Activated B cell treated with CpG ODN at 0.5 μM for 24 hours (primary cell): ENCODE measurements around the gene NHEJ1. TPM values are rescaled to one million over a fixed set of nuclear protein-coding genes. Genes with fewer than 3 reads are reported as not detected.

Experiments
- ATAC-seq: fragments of 200-7000 bp; cut with Tn5 transposase; one replicate; pipeline ENCODE4 v1.10.0; 2021; ENCODE audit warnings: low read depth, mild to moderate bottlenecking, moderate library complexity
- CTCF ChIA-PET: fragments of 350-600 bp; sonication (Branson Sonifier 250); formaldehyde crosslinking; loops from one replicate; lab custom pipeline; 2021; ENCODE audit warnings: antibody characterized with exemption; lab: Charles Lee
- POLR2A ChIA-PET: fragments of 350-600 bp; sonication (Branson Sonifier 250); formaldehyde crosslinking; loops from one replicate; lab custom pipeline; 2021; ENCODE audit warnings: antibody characterized with exemption; lab: Charles Lee
- DNase-seq: peaks from one replicate; pipeline ENCODE4 v3.0.0; 2022
- H3K27ac Mint-ChIP-seq: one replicate; pipeline ENCODE4 v1.8.0; 2020; ENCODE audit warnings: mixed read lengths
- H3K27me3 Mint-ChIP-seq: one replicate; pipeline ENCODE4 v1.8.0; 2021; ENCODE audit warnings: mixed read lengths
- H3K36me3 Mint-ChIP-seq: one replicate; pipeline ENCODE4 v1.8.0; 2021; ENCODE audit warnings: low read depth, mixed read lengths
- H3K4me1 Mint-ChIP-seq: one replicate; pipeline ENCODE4 v1.8.0; 2021; ENCODE audit warnings: mixed read lengths
- H3K4me3 Mint-ChIP-seq: one replicate; pipeline ENCODE4 v1.8.0; 2020; ENCODE audit warnings: mild to moderate bottlenecking, mixed read lengths
- H3K9me3 Mint-ChIP-seq: one replicate; pipeline ENCODE4 v1.8.0; 2020; ENCODE audit warnings: mixed read lengths
- intact Hi-C: fragments of 100-400 bp; cut with micrococcal nuclease; formaldehyde crosslinking; loops from one replicate; pipeline ENCODE4 v1.15.1; 2024
- total RNA-seq: library from RNA; stranded (reverse); gene quantifications from 2 replicates; pipeline ENCODE4 v1.2.3, GENCODE V29; 2022
- TF ChIP-seq, protein P1 (sequence below): fragments of 200-600 bp; IDR thresholded peaks from one replicate; pipeline ENCODE4 v1.8.0; 2022; ENCODE audit warnings: antibody characterized with exemption, mild to moderate bottlenecking

NHEJ1 gene
- total RNA-seq, 1 donor from 2014 or later, result 19.1 TPM

DNA sequence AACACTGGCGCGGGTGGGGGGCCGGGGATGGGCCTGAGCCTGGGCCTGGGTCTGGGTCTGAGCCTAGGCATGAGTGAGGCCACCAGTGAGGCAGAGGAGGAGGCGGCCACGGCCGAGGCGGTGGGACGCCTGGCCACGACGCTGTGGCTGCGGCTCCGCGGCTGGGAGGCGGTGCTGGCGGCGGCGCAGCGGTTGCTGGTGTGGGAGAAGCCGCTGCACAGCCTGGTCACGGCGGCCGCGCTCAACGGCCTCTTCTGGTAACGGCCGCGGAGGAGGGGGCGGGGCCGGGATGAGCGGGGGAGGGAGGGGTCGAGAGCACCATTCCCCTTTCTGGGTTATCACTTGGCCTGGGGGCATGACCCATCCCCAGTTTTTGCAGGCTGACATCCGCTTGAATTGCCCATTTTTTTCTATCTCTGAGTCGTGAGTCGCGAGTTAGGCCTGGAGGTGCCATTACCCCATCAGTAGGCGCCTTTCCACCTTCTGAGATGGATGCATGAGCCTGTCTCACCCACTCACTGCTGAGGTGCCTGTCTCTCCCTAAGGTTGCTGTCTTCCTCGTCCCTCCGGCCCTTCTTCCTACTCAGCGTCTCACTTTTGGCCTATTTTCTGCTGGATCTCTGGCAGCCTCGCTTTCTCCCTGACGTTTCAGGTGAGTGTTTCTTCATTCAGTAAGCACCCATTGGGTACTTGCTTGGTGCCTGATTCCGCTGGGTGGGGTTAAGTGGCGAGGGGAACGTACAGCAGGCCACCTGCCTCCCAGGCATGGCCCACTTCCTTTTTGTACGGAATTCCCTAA lies 18.0 kb upstream of the NHEJ1 start:
- Mint-ChIP-seq H3K4me3 (peak overlapping the region; percentile 91), H3K4me1 (peaks cover 42% of the 10 kb centered on the region), H3K27me3 (no peaks in the 10 kb centered on the region), H3K9me3 (no peaks in the 10 kb centered on the region), H3K36me3 (peaks cover 77% of the 10 kb centered on the region), H3K27ac (peak overlapping the region; percentile 91)
- ATAC-seq (peak; percentile 3), DNase-seq (no peak)
- intact Hi-C loops, result loop anchor here (1.0 to 5.0 kb wide), 12 partner anchors 9 to 961 kb away; partner anchors contain the start of genes AAMP, ABCB6, ANKZF1 and ARPC2
- ChIA-PET CTCF (interaction anchor here (1.5 kb wide), 1 partner anchor 8 kb away, joined by 3 read pairs; no protein-coding TSS in a partner anchor), POLR2A (interaction anchor here (2.9 to 4.8 kb wide), 5 partner anchors 28 to 100 kb away, joined by 35 to 98 read pairs (median 62); partner anchors contain the start of genes DNAJB2, GLB1L, STK16 and ZFAND2B)
- TF ChIP-seq, protein P1, sequence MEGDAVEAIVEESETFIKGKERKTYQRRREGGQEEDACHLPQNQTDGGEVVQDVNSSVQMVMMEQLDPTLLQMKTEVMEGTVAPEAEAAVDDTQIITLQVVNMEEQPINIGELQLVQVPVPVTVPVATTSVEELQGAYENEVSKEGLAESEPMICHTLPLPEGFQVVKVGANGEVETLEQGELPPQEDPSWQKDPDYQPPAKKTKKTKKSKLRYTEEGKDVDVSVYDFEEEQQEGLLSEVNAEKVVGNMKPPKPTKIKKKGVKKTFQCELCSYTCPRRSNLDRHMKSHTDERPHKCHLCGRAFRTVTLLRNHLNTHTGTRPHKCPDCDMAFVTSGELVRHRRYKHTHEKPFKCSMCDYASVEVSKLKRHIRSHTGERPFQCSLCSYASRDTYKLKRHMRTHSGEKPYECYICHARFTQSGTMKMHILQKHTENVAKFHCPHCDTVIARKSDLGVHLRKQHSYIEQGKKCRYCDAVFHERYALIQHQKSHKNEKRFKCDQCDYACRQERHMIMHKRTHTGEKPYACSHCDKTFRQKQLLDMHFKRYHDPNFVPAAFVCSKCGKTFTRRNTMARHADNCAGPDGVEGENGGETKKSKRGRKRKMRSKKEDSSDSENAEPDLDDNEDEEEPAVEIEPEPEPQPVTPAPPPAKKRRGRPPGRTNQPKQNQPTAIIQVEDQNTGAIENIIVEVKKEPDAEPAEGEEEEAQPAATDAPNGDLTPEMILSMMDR, result no peak

DNA sequence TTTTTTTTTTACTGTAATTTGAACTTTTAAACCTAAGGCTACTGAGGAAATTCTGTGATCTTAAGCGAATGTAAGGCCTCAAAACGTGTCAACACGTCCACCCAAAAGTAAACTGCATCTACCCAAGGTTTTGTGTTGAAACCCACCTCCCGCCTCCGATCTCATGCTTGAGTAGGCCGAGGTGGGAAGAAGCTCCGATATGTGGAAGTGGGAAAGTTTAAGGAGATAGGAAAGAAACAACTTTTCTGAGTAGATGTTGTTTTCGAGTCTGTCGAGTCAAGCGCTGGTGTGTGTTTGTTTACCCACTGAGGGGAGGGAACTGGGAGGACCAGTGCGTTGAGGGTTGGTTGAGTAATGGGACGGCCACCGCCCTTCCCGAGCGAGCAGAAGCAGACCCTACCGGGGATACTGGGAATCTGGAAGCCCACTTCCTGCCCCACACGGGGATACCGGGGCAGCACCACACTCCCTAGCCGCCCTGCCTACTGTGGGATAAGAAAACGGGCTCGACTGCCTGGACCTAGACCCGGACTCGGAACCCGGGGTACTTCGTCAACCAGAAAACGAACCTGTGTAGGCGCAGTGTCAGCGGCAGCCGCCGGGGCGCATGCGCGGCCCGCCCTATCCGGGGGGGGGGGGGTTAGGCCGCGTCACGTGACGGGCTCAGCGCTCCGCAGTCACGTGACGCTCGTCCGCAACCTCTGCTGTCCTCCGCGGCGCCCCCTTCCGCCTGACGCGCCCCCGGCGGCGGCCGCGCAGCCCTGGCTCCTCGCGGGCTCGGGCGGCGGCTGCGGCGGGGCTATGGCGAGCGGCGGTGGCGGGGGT lies 17.1 kb upstream of the NHEJ1 start, which contains the start of gene RETREG2:
TSS of gene RETREG2 (plus strand) at position 724 of the 825 bp plus-strand sequence. CDS start at position 802, 78 bp downstream.
- H3K4me1 Mint-ChIP-seq, result peaks cover 40% of the 10 kb centered on the region
- peak within 1 kb of the TSS; percentile 99 for H3K27ac Mint-ChIP-seq
- peaks cover 76% of the 10 kb centered on the region for H3K36me3 Mint-ChIP-seq
- intact Hi-C loops, result loop anchor here (1.0 to 5.0 kb wide), 18 partner anchors 10 to 960 kb away; partner anchors contain the start of genes AAMP, ABCB6, ANKZF1 and ARPC2
- ChIA-PET POLR2A (interaction anchor here (0.6 to 4.7 kb wide), 18 partner anchors 11 to 279 kb away, joined by 3 to 98 read pairs (median 20); partner anchors contain the start of genes ABCB6, ANKZF1, ATG9A and DNAJB2), CTCF (interaction anchor here (4.7 kb wide), 1 partner anchor 117 kb away, joined by 33 read pairs; no protein-coding TSS in a partner anchor)
- TF ChIP-seq, protein P1, result no peak
- ATAC-seq (peak; percentile 45), DNase-seq (peak; percentile 78)
- peak within 1 kb of the TSS; percentile 96 for H3K4me3 Mint-ChIP-seq
- H3K27me3 Mint-ChIP-seq, result no peaks in the 10 kb centered on the region
- H3K9me3 Mint-ChIP-seq, result no peaks in the 10 kb centered on the region

GRCh38 chr2:219176818-219177551 lies 16.4 kb upstream of the NHEJ1 start, which contains the start of gene CNPPD1:
Gene CNPPD1, minus strand, starts transcription at chr2:219176925. Its CDS starts 97 bp downstream, at chr2:219176828.
- ChIA-PET POLR2A (interaction anchor here (0.5 to 4.7 kb wide), 32 partner anchors 10 to 958 kb away, joined by 3 to 98 read pairs (median 6); partner anchors contain the start of genes ABCB6, ANKZF1, ATG9A and DNAJB2), CTCF (interaction anchor here (1.0 to 4.7 kb wide), 8 partner anchors 18 to 122 kb away, joined by 3 to 33 read pairs (median 6); partner anchors contain the start of genes ABCB6, ANKZF1, ATG9A and DNAJB2)
- H3K36me3 Mint-ChIP-seq, result peaks cover 78% of the 10 kb centered on the region
- DNase-seq, result peak; percentile 87
- intact Hi-C loops, result loop anchor here (1.0 to 5.0 kb wide), 17 partner anchors 17 to 960 kb away; partner anchors contain the start of genes AAMP, ARPC2, BCS1L and CNOT9
- peak; percentile 70 for ATAC-seq
- peaks cover 40% of the 10 kb centered on the region for H3K4me1 Mint-ChIP-seq
- no peaks in the 10 kb centered on the region for H3K9me3 Mint-ChIP-seq
- peak within 1 kb of the TSS; percentile 99 for H3K27ac Mint-ChIP-seq
- H3K4me3 Mint-ChIP-seq, result peak within 1 kb of the TSS; percentile 96
- no peaks in the 10 kb centered on the region for H3K27me3 Mint-ChIP-seq
- TF ChIP-seq, protein P1, result no peak
